Loucy (cell line): ENCODE data around the gene METTL6.

Experiments
- H2AFZ ChIP-seq: fragments of 200-600 bp; sonication (generic); 2 replicates; pipeline ENCODE4 v1.6.0; 2016; ENCODE audit warnings: antibody characterized with exemption, mild to moderate bottlenecking, low read length, moderate library complexity
- H3F3A ChIP-seq: fragments of 200-600 bp; 2 replicates; pipeline ENCODE4 v1.6.0; 2016; ENCODE audit warnings: antibody characterized with exemption, low read depth, mild to moderate bottlenecking
- H3K27me3 ChIP-seq: fragments of 200-600 bp; sonication (generic); 2 replicates; pipeline ENCODE4 v1.6.1; 2014; ENCODE audit warnings: low read length, mild to moderate bottlenecking; ENCODE audit not compliant: insufficient read depth, poor library complexity, severe bottlenecking
- H3K36me3 ChIP-seq: fragments of 200-600 bp; sonication (generic); 2 replicates; pipeline ENCODE4 v1.6.1; 2016; ENCODE audit warnings: low read length; ENCODE audit not compliant: insufficient read depth
- H3K4me1 ChIP-seq: fragments of 200-600 bp; sonication (generic); 2 replicates; pipeline ENCODE4 v1.5.1; 2014; ENCODE audit warnings: low read length, mild to moderate bottlenecking; ENCODE audit not compliant: insufficient read depth, poor library complexity, severe bottlenecking
- H3K4me2 ChIP-seq: fragments of 200-600 bp; sonication (generic); 2 replicates; pipeline ENCODE4 v1.6.0; 2014; ENCODE audit warnings: antibody characterized with exemption, low read length, low read depth, mild to moderate bottlenecking; ENCODE audit not compliant: poor library complexity, severe bottlenecking
- H3K4me3 ChIP-seq: fragments of 200-600 bp; sonication (generic); 2 replicates; pipeline ENCODE4 v1.5.1; 2014; ENCODE audit warnings: low read length, mild to moderate bottlenecking, mixed read lengths; ENCODE audit not compliant: poor library complexity, severe bottlenecking
- H3K79me2 ChIP-seq: fragments of 200-600 bp; sonication (generic); 2 replicates; pipeline ENCODE4 v1.6.1; 2014; ENCODE audit warnings: low read length; ENCODE audit not compliant: insufficient read depth
- H3K9ac ChIP-seq: fragments of 200-600 bp; sonication (generic); 2 replicates; pipeline ENCODE4 v1.6.0; 2014; ENCODE audit warnings: mild to moderate bottlenecking, low read depth, low read length, moderate library complexity; ENCODE audit not compliant: poor library complexity, severe bottlenecking
- H3K9me2 ChIP-seq: fragments of 200-600 bp; sonication (generic); replicated peaks from 2 replicates; pipeline ENCODE4 v1.6.1; 2016; ENCODE audit warnings: low read depth, low read length, mixed read lengths
- H3K9me3 ChIP-seq: fragments of 200-600 bp; sonication (generic); 2 replicates; pipeline ENCODE4 v1.6.1; 2014; ENCODE audit warnings: mild to moderate bottlenecking, antibody characterized with exemption, low read length, low read depth; ENCODE audit not compliant: insufficient read depth
- H4K20me1 ChIP-seq: fragments of 200-600 bp; sonication (generic); 2 replicates; pipeline ENCODE4 v1.6.0; 2014; ENCODE audit warnings: antibody characterized with exemption, low read length, mild to moderate bottlenecking; ENCODE audit not compliant: insufficient read depth, poor library complexity, severe bottlenecking
- CTCF ChIP-seq: fragments of 200-600 bp; sonication (generic); conservative IDR thresholded peaks from 2 replicates; pipeline ENCODE4 v1.5.1; 2014; ENCODE audit warnings: mild to moderate bottlenecking, antibody characterized with exemption, low read length
- EZH2phosphoT487 ChIP-seq: fragments of 200-600 bp; IDR thresholded peaks from 2 replicates; pipeline ENCODE4 v1.6.1; 2018; ENCODE audit warnings: antibody characterized with exemption, mild to moderate bottlenecking, moderate library complexity, borderline replicate concordance

METTL6 gene

GRCh38 chr3:15433531-15433930, 6.2 kb upstream of the METTL6 start:
- TF ChIP-seq CTCF: no peak
- TF ChIP-seq EZH2phosphoT487: no peak
- no peak overlapping the region for H2AFZ ChIP-seq
- H3K36me3 ChIP-seq: peaks cover 53% of the 10 kb centered on the region; the same call in 1 of the 2 replicates

GRCh38 chr3:15431256-15431837, 4.0 kb upstream of the METTL6 start:
- H4K20me1 ChIP-seq: peaks cover 48% of the 10 kb centered on the region
- H3K36me3 ChIP-seq: peaks cover 32% of the 10 kb centered on the region; the same call in 1 of the 2 replicates
- no peaks in the 10 kb centered on the region for H3F3A ChIP-seq
- no peaks in the 10 kb centered on the region for H3K27me3 ChIP-seq
- no peaks in the 10 kb centered on the region for H3K9me2 ChIP-seq
- no peak overlapping the region for H3K9ac ChIP-seq
- H3K4me1 ChIP-seq: peaks cover 43% of the 10 kb centered on the region
- H3K79me2 ChIP-seq: peaks cover 60% of the 10 kb centered on the region
- H3K9me3 ChIP-seq: no peaks in the 10 kb centered on the region
- peak overlapping the region; percentile 89 for H3K4me3 ChIP-seq
- H3K4me2 ChIP-seq: peak overlapping the region; percentile 88
- H2AFZ ChIP-seq: no peak overlapping the region
- TF ChIP-seq CTCF: no peak
- no peak for TF ChIP-seq EZH2phosphoT487

More at GRCh38 chr3:15433531-15433930, 6.2 kb upstream of the METTL6 start:
- peaks cover 39% of the 10 kb centered on the region for H3K79me2 ChIP-seq
- H3K9me2 ChIP-seq: no peaks in the 10 kb centered on the region
- no peak overlapping the region for H3K9ac ChIP-seq
- no peak overlapping the region for H3K4me3 ChIP-seq
- H3K27me3 ChIP-seq: no peaks in the 10 kb centered on the region
- H4K20me1 ChIP-seq: peaks cover 42% of the 10 kb centered on the region
- H3K4me1 ChIP-seq: peaks cover 33% of the 10 kb centered on the region
- H3K9me3 ChIP-seq: no peaks in the 10 kb centered on the region
- H3F3A ChIP-seq: no peaks in the 10 kb centered on the region
- no peak overlapping the region for H3K4me2 ChIP-seq

- Histone ChIP-seq H3K4me3 (peak overlapping the region; percentile 89), H3K36me3 (peaks cover 25% of the 10 kb centered on the region; the same call in 1 of the 2 replicates), H3K4me2 (peak overlapping the region; percentile 88), H3K27me3 (no peaks in the 10 kb centered on the region), H3K4me1 (peaks cover 50% of the 10 kb centered on the region), H2AFZ (no peak overlapping the region), H3K9me2 (no peaks in the 10 kb centered on the region), H4K20me1 (peaks cover 45% of the 10 kb centered on the region), H3K9me3 (no peaks in the 10 kb centered on the region), H3K79me2 (peaks cover 66% of the 10 kb centered on the region), H3K9ac (no peak overlapping the region), H3F3A (no peaks in the 10 kb centered on the region)
- no peak for TF ChIP-seq CTCF
- TF ChIP-seq EZH2phosphoT487: no peak
Measured at GRCh38 chr3:15430624-15431023, 3.3 kb upstream of the METTL6 start.
